HK-2 (cell line): ENCODE data around the gene FBXO47.
"Not testable (repeated sequence)": the region's sequence is repeated elsewhere in the genome, so short reads cannot be mapped to it uniquely, and the experiment has no call there.

Experiments
- DNase-seq: peaks from one replicate; pipeline ENCODE4 v3.0.0-alpha.2; 2018; ENCODE audit not compliant: unreplicated experiment

Gene FBXO47

DNA sequence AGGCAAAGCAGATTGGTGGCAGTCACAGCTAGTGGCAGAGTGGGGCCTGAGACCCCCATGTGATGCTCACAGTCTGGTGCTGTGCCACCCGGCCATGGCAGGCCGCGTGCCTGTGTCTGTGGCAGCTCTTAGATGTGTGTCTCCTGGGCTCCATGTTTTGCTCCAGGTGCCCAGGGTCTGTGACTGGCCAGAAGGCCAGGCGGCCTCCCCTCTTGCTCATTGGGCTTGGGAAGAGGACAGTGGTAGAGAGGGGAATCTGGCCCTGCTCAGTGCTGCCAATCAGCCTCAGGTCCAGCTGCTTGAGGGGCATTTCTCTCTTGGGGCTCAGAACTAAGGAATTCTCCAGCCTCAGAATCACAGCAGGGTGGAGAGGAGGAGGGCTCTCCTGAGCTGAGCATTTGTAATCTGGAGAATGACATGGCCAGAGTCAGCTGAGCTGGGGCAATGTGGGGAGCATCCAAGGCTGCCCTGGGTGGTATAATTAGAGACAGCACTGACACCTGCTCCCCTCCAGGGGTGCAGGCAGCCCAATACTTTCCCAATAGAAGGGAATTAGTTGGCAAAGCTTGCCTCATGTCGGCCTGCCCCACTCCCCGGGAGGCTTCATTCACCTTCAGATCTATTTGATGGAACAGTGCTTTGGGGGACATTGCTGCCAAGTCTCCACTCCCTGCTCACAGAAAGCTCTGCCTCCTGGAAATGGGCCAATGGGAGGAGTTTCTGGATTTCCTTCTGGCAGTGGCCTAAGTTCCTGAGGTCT lies 44.5 kb downstream of the FBXO47 start:
- DNase-seq = no peak

DNA sequence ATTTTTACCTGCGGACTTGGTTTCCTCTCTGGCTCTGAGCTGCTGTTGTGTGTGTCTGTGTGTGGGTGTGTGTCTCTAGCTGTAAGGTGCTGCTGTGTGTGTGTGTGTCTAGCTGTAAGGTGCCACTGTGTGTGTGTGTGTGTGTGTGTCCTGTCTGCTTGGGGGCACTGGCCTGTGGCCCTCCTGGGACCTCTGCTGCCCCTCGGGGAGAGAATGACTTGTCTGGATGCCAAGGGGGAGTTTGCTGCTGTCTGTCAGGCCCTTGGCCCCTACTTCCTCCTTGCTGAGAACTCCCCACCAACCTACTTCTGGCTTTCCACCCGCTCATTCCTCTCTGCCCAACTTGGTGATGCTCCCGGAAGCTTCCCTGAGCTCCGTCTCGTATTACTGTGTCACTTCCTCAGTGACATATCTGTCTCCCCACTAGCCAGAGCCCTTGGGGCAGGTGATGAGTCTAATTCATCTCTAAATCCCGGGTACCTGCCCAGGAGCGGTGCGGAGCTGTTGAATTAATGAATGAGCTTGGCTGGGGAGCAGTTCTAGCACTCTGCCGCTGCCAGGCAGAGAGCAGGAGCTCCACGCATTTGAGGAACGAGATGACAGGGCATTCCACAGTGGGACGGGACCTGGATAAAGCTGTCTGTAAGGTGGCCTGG lies 45.3 kb downstream of the FBXO47 start:
- DNase-seq = no peak

DNA sequence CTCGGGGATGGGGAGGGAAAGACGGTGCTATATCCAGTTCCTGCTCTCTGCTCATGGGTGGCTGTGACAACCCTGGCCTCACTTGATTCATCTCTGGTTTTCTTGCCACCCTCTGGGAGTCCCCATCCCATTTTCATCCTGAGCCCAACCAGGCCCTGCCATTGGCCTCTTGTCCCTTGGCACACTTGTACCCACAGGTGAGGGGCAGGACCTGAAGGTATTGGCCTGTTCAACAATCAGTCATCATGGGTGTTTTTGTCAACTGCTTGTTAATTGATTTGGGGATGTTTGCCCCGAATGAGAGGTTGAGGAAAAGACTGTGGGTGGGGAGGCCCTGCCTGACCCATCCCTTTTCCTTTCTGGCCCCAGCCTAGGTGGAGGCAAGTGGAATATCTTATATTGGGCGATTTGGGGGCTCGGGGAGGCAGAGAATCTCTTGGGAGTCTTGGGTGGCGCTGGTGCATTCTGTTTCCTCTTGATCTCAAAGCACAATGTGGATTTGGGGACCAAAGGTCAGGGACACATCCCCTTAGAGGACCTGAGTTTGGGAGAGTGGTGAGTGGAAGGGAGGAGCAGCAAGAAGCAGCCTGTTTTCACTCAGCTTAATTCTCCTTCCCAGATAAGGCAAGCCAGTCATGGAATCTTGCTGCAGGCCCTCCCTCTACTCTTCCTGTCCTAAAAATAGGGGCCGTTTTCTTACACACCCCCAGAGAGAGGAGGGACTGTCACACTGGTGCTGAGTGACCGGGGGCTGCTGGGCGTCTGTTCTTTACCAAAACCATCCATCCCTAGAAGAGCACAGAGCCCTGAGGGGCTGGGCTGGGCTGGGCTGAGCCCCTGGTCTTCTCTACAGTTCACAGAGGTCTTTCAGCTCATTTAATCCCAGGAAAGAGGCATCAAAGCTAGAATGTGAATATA lies 46.6 kb downstream of the FBXO47 start:
- no peak for DNase-seq

DNA sequence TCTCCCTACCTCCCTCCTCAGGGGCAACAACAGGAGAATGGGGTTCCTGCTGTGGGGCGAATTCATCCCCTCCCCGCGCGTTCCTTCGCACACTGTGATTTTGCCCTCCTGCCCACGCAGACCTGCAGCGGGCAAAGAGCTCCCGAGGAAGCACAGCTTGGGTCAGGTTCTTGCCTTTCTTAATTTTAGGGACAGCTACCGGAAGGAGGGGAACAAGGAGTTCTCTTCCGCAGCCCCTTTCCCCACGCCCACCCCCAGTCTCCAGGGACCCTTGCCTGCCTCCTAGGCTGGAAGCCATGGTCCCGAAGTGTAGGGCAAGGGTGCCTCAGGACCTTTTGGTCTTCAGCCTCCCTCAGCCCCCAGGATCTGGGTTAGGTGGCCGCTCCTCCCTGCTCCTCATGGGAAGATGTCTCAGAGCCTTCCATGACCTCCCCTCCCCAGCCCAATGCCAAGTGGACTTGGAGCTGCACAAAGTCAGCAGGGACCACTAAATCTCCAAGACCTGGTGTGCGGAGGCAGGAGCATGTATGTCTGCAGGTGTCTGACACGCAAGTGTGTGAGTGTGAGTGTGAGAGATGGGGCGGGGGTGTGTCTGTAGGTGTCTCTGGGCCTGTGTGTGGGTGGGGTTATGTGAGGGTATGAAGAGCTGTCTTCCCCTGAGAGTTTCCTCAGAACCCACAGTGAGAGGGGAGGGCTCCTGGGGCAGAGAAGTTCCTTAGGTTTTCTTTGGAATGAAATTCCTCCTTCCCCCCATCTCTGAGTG lies 47.7 kb downstream of the FBXO47 start:
- DNase-seq = no peak

DNA sequence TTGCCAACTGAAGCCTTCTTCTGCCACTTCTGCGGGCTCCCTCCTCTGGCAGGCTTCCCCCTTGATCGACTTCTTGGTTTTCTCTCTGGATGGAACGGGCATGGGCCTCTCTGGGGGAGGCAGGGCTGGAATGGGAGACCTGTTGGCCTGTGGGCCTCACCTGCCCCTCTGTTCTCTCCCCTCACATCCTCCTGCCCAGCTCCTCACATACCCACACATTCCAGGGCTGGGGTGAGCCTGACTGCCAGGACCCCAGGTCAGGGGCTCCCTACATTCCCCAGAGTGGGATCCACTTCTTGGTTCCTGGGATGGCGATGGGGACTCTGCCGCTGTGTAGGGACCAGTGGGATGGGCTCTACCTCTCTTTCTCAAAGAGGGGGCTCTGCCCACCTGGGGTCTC lies 48.3 kb downstream of the FBXO47 start:
- DNase-seq = no peak

DNA sequence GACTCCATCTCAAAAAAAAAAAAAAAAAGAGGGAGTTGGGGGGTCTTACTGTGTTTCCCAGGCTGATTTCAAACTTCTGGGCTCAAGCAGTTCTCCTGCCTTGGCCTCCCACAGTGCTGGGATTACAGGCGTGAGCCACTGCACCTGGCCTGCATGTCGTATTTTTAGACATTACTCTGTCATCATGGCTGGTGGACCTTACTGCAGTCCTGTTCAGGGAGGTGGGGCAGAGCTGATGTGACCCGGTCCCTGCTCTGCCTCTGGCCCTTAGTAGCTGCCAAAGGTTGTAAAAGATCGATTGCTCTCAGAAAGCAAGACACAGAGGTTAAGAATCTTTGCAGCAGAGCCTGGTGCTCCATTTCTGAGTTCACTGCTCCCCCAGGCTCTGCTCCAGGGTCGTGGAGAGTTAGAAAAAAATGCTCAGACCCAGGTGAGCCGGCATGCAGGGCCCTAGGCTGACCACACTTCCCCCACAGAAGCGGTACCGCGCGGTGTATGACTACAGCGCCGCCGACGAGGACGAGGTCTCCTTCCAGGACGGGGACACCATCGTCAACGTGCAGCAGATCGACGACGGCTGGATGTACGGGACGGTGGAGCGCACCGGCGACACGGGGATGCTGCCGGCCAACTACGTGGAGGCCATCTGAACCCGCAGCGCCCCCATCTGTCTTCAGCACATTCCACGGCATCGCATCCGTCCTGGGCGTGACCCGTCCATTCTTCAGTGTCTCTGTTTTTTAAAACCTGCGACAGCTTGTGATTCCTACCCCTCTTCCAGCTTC lies 48.9 kb downstream of the FBXO47 start:
- DNase-seq = no peak

DNA sequence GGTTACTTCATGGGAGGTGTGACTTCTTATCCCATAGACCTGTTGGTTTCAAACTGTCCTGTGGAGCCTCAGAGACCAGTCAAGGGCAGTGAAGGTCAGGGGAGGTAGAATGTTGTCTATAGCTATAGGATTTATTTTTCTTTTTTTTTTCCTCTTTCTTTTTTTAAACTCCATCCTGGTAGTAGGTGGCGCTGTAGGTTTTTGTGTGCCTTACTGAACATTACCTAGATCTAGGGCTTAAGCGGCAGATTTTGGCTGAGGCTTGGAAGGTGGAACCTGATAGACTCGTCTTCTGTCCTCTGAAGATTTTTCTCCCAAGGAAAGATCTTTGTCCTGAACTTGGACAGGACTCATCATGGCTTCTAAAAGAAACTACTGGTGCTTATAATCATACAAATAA lies 49.9 kb downstream of the FBXO47 start:
- no peak for DNase-seq

DNA sequence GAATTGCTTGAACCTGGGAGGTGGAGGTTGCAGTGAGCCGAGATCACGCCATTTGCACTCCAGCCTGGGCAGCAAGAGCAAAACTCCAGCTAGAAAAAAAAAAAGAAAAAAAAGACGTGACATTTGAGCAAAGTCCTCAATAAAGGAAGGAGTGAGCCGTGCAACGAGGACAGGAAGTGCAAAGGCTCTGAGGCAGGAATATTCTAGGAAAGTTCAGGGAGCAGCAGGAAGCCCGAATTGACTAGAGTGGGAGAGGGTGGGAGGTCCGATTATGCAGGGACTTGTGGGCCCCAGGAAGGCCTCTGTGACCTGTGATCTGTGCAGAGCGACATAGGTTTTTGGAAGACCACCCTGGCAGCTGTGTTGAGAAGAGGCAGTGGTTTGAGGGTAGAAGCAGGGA lies 50.4 kb downstream of the FBXO47 start:
- DNase-seq = no peak

DNA sequence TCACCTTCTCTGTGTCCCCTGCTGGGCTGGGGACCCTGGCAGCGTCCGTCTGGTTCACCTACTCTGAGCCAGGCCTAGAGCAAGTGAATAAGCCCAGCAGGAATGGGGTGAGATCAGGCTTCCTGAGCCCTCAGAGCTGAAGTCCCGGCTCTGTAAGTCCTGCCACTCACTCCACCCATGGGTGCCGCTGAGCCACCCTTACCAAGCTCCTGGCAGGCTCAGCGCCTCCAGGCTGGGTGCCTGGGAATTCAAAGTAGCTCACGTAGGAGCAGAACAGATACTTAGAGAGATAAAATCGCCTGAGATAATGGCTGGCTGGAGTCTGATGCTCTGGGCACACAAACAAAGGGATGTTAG lies 51.6 kb downstream of the FBXO47 start:
- DNase-seq = no peak

DNA sequence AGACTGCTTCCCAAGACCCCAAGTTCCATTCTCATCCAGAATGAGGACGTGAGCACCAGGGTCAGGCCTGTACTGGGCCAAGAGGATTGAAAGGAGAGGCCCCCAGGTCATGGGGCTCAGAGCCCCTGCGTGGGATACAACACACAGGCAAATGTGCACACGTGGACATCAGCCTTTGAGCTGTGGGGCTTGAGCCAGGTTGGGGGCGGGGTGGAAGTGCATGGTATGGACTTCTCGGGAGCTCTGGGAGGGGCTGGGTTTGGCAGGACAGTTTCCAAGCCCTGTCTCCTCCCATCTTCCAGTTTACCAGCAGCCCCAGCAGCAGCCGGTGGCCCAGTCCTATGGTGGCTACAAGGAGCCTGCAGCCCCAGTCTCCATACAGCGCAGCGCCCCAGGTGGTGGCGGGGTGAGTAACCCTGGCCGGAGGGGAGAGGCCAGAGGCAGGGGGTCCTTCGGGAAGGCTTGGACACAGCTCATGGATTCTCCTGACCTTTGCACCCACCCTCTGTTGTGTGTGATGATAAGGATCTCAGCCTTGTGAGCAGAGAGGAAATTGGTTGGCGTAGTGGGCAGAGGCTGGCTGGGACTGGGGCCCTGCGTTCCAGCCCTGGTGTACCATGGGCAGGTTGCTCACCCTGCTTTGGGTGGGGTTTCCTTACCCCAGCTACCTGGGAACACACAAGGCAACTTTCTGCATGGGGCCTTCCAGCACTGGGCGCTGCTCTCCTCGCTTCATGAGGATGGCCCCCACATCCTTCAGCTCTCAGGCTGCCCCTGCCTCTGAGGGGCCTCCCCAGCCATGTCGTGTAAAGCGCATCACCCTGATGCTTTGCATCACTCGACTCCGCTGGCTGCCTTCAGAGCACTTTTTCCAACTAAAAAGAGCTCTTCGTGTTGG lies 52.2 kb downstream of the FBXO47 start:
- DNase-seq = no peak

DNA sequence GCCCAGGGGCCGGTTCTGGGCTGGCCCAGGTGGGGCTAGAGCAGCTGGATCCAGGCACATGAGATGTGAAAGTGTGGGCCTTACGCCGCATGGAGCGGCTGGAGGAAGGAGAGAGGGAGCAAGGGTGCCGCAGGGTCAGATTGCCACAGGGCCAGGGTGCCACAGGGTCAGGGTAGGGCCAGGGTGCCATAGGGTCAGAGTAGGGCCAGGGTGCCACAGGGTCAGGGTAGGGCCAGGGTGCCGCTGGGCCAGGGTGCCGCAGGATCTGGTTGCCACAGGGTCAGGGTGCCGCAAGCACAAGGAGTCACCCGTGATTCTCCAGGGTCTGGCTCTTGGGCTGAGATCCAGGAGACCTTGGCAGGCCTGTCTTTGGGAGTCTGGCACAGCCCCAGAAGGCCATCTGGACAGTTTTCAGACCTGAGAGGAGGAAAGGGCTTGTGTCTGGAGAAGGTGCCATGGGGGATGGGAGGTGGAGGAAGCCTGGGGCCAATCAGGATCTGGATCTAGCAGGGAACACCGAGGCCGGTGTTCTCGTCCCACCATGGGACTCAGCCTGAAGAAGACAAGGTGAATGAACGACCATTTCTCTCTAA lies 54.9 kb downstream of the FBXO47 start:
- DNase-seq = no peak

DNA sequence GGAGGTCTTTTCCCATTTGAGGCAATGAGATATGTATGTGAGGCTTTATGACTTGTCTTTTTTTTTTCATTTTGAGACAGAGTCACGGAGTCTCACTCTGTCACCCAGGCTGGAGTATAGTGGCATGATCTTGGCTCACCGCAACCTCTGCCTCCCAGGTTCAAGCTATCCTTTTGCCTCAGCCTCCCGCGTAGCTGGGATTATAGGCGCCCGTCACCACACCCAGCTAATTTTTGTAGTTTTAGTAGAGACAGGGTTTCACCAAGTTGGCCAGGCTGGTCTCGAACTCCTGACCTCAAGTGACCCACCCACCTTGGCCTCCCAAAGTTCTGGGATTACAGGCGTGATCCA lies 55.5 kb downstream of the FBXO47 start:
- not testable (repeated sequence) for DNase-seq

DNA sequence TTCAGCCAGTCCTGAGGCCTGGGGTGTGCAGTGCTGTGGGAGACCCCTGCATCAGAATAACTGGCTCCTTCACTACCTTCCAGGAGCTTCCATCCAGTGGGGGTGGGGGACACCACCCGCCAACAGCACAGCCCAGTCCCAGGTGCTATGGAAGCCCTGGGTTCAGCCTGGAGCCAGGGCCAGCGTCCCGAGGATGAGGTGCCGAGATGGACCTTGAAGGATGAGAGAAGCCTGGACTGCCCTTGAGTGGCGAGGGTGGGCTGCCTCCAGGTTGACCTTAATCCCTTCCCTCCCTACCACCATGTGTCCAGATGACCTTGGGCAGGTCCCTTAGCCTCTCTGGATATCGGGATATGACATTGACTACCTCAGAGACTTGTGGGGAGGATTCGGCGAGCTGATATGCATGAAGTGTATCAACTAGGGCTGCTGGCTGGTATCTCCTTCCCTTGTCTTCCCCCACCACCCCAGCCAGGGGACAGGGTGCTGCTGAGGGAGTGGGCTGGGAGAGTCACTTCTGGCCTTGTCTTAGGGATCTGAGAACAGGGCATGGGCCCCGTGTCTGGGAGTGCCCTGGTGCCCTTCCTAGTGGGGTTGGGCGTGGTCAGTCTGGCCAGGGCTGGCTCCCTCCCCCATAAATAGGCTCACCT lies 56.0 kb downstream of the FBXO47 start:
- DNase-seq = no peak

DNA sequence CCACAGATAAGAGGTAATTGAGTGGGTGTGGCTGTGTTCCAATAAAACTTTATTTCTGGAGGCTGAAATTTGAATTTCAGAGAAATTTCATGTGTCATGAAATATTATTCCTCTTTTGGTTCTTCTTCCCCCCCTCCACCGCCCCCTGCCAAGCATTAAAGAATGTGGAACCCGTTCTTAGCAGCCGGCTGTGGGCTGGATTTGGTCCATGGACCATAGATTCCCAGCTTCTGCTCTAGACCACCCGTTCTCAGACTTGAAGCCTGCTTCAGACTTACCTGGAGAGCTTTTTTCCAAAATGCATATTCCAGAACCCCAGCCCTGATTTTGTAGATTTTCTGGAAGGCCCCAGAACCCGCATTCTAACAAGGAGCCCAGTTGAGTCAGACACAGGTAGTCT lies 56.9 kb downstream of the FBXO47 start:
- no peak for DNase-seq

DNA sequence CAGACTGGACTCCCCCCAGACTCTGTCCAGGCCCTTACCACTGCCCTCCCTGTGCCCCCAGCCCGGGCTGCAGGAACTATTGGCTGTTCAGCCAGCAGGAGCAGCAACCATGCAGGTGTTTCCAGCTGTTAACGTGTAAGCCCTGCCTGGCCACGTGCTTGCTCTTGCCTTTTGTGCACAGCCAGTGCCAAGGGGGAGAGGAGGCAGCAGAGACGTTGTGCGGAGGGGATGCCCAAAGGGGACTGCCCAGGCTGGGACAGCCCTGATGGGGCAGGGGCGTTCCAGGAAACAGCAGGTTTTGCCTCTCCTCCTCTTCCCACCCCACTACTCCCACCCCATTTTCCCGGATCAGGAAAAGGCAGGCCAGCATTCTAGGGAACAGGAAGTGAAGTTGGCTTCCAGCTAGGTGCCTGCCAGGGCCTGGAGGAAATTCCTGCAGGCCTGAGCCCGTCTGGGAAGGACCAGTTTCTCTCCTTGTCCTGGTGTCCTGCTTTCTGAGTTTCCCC lies 58.5 kb downstream of the FBXO47 start:
- no peak for DNase-seq

DNA sequence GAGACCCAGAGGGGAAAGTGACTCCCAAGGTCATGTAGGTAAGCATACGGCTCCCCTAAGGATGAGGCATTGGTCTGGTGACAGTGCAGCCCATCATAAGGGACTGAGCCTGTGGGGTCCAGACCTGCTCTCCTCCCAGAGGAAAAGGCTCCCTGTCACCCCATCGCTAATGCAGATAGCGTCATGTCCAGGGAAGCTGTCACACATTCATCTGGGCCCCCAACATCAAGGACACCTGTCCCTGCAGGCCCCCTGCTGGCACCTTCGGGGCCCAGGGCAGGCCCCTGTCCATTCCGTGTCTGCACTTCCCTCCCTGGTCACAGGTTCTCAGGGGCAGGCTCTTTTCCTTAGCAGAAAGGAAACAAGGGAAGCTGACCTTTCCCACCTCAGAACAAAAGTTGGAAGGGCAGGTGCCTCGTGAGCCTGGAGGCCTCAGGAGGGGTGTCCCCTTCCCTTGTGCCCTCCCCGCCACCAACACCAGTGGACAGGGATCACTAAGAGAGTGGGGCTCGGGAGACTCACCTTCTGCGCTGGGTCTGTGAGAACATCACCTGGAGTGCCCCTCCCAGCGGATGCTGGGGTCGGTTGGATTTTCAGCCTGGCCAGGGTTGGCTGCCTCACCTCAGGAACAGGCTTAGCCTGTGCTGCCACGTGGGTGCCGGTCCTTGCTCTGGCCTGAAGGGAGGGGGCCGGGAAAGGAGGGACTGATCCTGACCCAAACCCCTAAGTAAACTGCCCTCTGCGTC lies 59.1 kb downstream of the FBXO47 start:
- no peak for DNase-seq

DNA sequence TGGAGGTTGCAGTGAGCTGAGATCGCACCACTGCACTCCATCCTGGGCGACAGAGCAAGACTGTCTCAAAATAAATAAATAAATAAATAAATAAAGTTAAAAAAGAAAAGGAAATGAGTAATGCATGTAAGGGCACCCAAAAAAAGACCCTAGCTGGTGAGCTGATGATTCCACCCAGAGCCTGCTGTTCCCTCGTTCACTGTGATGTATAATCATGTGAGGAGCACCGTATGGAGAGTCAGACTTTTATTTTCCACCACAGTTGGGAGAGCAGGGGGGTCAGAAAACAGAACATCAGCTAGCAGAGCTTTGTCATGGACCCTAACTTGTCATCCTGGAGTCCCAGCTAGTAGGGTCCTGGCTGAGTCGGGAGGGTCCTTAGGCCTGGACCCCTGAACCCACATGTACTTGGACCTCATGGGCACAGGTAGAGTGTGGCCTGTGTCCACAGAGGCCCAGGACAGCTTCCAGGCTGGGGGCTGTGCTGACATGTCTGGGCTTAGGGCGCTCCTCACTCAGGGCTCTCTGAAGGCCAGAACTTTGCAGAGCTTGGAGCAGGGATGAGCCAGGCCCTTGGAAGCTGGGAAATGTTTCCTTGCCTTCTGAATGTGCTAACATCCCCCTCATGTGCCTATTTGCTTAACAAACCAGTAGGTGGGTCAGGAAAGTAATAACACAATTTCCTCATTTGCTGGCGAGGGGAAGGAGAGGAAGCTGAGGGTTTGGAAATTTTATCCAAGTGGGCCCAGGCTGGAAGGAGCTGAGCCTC lies 60.6 kb downstream of the FBXO47 start:
- DNase-seq = no peak

DNA sequence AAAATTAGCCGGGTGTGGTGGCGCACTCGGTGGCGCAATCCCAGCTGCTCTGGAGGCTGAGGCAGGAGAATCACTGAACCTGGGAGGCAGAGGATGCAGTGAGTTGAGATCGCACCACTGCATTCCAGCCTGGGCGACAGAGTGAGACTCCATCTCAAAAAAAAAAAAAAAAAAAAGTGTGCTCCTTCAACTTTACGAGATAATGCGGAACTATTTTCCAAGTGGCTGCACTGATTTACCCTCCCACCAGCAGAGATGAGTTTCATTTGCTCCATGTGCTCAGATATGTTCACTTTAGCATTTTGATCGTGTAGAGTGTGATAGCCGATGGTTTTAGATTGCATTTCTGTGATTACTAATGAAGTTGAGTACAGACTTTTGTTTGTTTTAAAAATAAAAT lies 61.8 kb downstream of the FBXO47 start:
- DNase-seq = no peak
